Measurements from ENCODE around the gene CLP1. TPM values are rescaled to one million over a fixed set of nuclear protein-coding genes. Genes with fewer than 3 reads are reported as not detected.
A peak's percentile ranks its signal among the peaks of the same experiment; 100 is the strongest.

The CLP1 gene
- polyA plus RNA-seq, 3 donors: 7.6 to 17.9 (median 12.9) TPM

DNA sequence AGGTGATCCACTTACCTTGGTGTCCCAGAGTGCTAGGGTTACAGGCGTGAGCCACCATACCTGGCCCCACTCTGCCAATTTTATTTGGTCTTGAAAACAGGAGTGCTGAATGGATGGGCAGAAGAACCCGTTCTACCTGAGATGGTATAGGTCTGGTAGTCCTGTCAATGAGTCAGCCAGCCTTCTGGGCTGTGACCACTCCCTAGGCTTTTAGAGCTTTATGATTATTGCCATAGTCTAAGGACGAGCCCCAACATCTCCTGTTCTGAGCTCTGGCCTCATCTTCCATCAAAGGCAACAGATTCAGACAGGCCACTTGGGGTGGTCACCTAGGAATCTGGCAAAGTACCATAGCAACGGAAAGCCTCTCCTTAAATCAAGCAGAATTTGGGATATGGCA is 21.8 kb downstream of the CLP1 start:
- Histone ChIP-seq H3K4me2 (replicated peaks; ENCODE audit: extremely low read depth, low read length, poor library complexity, severe bottlenecking) (no peak overlapping the region), H4K20me1 (ENCODE audit: insufficient read depth, low read length) (peaks cover 89% of the 10 kb centered on the region), H3K4me1 (ENCODE audit: control insufficient read depth in 1 of 2, insufficient read depth in 2 of 2, low read length in 2 of 2) (no peaks in the 10 kb centered on the region), H2AFZ (ENCODE audit: insufficient read depth, low read depth, low read length, poor library complexity, severe bottlenecking) (no peak overlapping the region), H3K9ac (ENCODE audit: insufficient read depth, low read length, poor library complexity, severe bottlenecking) (no peak overlapping the region), H3K4me3 (replicated peaks in 1 of 3; ENCODE audit: low read depth in 2 of 3, low read length in 3 of 3) (no peak overlapping the region), H3K27ac (ENCODE audit: low read depth in 1 of 2, low read length in 2 of 2) (no peak overlapping the region), H3K9me3 (replicated peaks in 1 of 2; ENCODE audit: control insufficient read depth in 1 of 2, insufficient read depth in 1 of 2, low read length in 2 of 2) (no peaks in the 10 kb centered on the region), H3K36me3 (replicated peaks in 1 of 2; ENCODE audit: control insufficient read depth in 1 of 2, insufficient read depth in 2 of 2, low read length in 2 of 2) (peaks cover 64 to 95% of the 10 kb centered on the region in 2 donors), H3K27me3 (ENCODE audit: control insufficient read depth in 2 of 2, insufficient read depth in 2 of 2, low read length in 2 of 2) (no peaks in the 10 kb centered on the region), H3K79me2 (ENCODE audit: insufficient read depth, low read length) (peaks cover 84% of the 10 kb centered on the region)
- H3K27me3 Mint-ChIP-seq (ENCODE audit: low read depth in 3 of 3): peaks cover 0 to 2% (median 0%) of the 10 kb centered on the region in 3 donors
- peaks cover 8% of the 10 kb centered on the region for H3K4me1 Mint-ChIP-seq
- H3K27ac Mint-ChIP-seq: no peak overlapping the region
- no peaks in the 10 kb centered on the region for H3K9me3 Mint-ChIP-seq
- no peak overlapping the region for H3K4me3 Mint-ChIP-seq
- WGBS (ENCODE audit: insufficient coverage): 100% methylated on average over 2 of the region's 4 CpGs
- H3K36me3 Mint-ChIP-seq: peaks cover 61 to 76% of the 10 kb centered on the region in 2 donors
- intact Hi-C loops (cut with micrococcal nuclease): no loop called here
- TF ChIP-seq, protein P1, sequence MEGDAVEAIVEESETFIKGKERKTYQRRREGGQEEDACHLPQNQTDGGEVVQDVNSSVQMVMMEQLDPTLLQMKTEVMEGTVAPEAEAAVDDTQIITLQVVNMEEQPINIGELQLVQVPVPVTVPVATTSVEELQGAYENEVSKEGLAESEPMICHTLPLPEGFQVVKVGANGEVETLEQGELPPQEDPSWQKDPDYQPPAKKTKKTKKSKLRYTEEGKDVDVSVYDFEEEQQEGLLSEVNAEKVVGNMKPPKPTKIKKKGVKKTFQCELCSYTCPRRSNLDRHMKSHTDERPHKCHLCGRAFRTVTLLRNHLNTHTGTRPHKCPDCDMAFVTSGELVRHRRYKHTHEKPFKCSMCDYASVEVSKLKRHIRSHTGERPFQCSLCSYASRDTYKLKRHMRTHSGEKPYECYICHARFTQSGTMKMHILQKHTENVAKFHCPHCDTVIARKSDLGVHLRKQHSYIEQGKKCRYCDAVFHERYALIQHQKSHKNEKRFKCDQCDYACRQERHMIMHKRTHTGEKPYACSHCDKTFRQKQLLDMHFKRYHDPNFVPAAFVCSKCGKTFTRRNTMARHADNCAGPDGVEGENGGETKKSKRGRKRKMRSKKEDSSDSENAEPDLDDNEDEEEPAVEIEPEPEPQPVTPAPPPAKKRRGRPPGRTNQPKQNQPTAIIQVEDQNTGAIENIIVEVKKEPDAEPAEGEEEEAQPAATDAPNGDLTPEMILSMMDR (IDR thresholded peaks at IDR 0.05): no peak
- no peak for DNase-seq

DNA sequence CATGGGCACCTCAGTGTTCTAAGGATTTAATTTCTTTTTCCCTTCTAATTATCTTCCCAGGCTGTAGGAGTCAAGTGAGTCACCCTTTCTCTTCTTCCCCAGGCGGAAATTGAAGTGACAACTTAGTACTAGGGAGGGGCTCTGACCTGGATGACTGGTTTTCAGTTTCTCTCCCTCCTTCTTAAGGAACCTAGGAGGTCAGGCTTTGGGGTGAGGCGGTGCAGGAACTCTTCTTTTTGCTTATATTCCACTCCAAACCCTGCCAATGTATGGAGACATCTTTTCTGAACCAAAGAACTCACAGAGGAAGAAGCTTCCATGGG is 23.0 kb downstream of the CLP1 start:
- Histone ChIP-seq H3K4me2 (replicated peaks; ENCODE audit: extremely low read depth, low read length, poor library complexity, severe bottlenecking) (no peak overlapping the region), H3K79me2 (ENCODE audit: insufficient read depth, low read length) (peaks cover 79% of the 10 kb centered on the region), H3K27ac (ENCODE audit: low read depth in 1 of 2, low read length in 2 of 2) (peak overlapping the region in 1 of 2 donors; percentile 29), H3K36me3 (replicated peaks in 1 of 2; ENCODE audit: control insufficient read depth in 1 of 2, insufficient read depth in 2 of 2, low read length in 2 of 2) (peaks cover 70 to 95% of the 10 kb centered on the region in 2 donors), H3K4me1 (ENCODE audit: control insufficient read depth in 1 of 2, insufficient read depth in 2 of 2, low read length in 2 of 2) (no peaks in the 10 kb centered on the region), H3K27me3 (ENCODE audit: control insufficient read depth in 2 of 2, insufficient read depth in 2 of 2, low read length in 2 of 2) (no peaks in the 10 kb centered on the region), H3K9me3 (replicated peaks in 1 of 2; ENCODE audit: control insufficient read depth in 1 of 2, insufficient read depth in 1 of 2, low read length in 2 of 2) (no peaks in the 10 kb centered on the region), H3K9ac (ENCODE audit: insufficient read depth, low read length, poor library complexity, severe bottlenecking) (no peak overlapping the region), H4K20me1 (ENCODE audit: insufficient read depth, low read length) (peaks cover 89% of the 10 kb centered on the region), H2AFZ (ENCODE audit: insufficient read depth, low read depth, low read length, poor library complexity, severe bottlenecking) (no peak overlapping the region), H3K4me3 (replicated peaks in 1 of 3; ENCODE audit: low read depth in 2 of 3, low read length in 3 of 3) (no peak overlapping the region)
- TF ChIP-seq, protein P1 (IDR thresholded peaks at IDR 0.05): no peak
- Mint-ChIP-seq H3K4me1 (peaks cover 5% of the 10 kb centered on the region), H3K27me3 (ENCODE audit: low read depth in 3 of 3) (peaks cover 0 to 2% (median 0%) of the 10 kb centered on the region in 3 donors), H3K4me3 (no peak overlapping the region), H3K9me3 (no peaks in the 10 kb centered on the region), H3K36me3 (peaks cover 65 to 76% of the 10 kb centered on the region in 2 donors), H3K27ac (peak overlapping the region in 2 of 7 donors; percentile 48 to 58)
- intact Hi-C loops (cut with micrococcal nuclease): no loop called here
- WGBS (ENCODE audit: insufficient coverage): no CpG with 5 or more reads among the region's 2 CpGs
- no peak for DNase-seq
